DMS114 treated with DMSO at 0.1 percent for 48 hours (cell line): ENCODE data around the gene MYZAP.

Experiments
- DNase-seq: peaks from one replicate; lab custom pipeline; 2025; ENCODE audit not compliant: unreplicated experiment; lab: John Stamatoyannopoulos, UW

MYZAP gene

DNA sequence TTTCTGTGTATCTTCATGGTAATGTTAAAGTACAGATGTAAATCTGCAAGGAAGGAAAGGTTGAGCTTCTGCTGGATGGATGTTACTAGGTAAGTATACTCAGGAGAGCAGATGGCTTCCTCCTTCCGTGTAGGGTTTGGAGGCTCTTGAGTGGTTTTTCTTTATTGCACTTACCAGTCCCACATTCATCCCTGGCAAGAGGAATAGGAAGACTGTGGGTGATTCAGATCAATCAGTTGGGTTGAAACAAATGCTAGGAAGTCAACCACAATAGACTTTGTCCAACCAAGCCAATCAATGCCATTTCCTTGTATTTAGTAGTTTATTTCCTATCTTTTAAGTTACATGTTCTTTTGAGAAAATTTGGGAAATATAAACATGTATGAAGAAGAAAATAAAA, 26.6 kb downstream of the MYZAP start:
- no peak for DNase-seq

GRCh38 chr15:57619746-57620145, 28.0 kb downstream of the MYZAP start:
- no peak for DNase-seq

DNA sequence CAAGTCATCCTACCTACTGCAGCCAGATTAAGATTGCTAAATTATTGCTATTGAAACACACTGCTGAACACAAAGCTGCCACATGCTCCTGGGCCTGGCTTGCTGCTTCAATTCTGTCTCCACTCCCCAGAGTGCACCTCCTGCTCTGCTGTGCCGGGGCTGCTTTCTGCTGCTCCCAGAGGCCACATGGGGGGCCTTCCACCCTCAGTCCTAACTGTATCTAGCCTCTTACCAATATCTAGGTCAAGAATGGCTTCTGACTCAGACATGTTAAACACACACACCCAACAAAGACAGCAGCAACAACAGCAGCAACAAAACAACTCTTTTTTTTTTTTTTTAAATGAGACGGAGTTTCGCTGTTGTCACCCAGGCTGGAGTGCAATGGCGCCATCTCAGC, 33.0 kb downstream of the MYZAP start:
- DNase-seq: no peak

DNA sequence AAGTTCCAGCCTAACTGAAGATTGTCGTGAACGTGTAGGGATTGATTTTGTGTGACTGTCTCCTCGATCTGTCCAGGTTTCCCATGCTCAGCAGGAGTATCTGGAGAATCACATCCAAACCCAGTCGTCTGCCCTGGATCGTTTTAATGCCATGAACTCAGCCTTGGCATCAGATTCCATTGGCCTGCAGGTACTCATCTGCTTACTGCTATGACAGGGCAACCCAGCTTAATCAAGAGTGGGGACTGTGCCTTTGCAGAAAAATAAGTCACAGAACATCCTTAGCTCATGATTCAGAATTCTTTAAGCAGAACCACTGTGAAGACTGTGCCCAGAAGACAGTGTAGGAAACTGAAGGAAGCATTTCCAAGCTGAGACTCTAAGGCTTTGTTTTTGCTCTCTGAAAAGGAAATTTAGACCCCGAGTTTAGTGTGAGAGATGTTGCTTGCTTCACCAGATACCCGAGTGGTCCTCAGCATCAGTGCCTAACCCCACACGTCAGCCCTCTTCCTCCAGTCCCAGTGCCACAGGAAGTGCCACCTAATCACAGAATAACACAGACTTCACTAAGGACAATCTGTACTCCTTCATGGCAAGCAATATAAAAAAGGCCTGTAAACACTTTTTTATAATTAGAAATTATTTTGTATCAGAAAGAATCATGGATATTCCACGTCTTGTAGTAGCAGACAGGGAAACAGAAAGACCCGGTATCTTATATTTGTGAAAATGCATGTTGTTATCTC, 34.2 kb downstream of the MYZAP start:
- DNase-seq: no peak

- no peak for DNase-seq
Observed at GRCh38 chr15:57626713-57627440, 35.2 kb downstream of the MYZAP start.

- DNase-seq: no peak
Observed at GRCh38 chr15:57631386-57632110, 39.8 kb downstream of the MYZAP start.

- no peak for DNase-seq
Observed at GRCh38 chr15:57634290-57634689, 42.6 kb downstream of the MYZAP start.

DNA sequence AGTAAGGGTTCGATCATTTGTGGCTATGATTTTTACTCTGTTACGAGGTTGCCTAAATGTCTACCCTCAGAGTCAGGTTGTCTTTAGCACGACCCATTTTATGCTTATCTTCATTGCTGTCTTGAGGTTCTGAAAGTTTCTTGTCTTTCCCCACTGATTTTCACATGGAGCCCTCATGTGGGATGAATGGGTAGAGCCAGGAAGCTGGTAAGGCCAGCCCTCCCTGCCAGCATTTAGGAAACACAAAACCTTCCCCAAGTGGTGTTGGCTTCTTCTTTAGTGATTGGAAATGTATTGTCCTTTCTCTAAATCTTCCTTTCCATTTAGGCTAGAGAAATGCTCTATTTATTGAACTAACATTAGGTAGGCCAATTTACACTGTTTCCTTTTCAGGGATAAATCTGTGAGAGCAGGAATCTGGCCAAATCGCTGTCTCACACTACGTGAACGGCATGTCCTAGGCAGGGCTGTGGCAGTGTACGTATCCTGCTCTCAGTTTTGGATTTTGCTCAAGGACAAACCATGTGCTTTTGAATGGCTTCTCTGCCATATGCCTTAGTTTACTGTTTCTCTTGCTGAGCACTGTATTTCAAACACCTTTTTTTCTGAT, 43.7 kb downstream of the MYZAP start:
- DNase-seq: no peak

DNA sequence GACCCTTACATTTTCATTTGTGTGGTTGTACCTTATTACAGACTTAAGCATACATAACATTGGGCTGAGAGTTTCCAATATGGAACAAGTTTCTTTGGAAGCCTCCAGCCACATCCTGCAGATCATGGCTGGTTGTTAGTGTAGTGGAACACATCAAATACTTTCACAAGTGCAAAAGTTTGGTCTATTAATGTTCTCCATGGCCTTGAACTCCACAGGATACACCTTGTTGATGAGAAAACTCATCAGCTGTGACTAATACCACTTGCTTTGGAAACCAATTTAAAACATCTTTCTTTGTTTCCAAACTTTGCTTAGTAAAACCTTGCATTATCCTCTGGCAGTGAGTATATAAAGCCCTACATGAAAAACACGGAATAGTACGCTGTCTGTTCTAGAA, 46.1 kb downstream of the MYZAP start:
- DNase-seq: no peak

DNA sequence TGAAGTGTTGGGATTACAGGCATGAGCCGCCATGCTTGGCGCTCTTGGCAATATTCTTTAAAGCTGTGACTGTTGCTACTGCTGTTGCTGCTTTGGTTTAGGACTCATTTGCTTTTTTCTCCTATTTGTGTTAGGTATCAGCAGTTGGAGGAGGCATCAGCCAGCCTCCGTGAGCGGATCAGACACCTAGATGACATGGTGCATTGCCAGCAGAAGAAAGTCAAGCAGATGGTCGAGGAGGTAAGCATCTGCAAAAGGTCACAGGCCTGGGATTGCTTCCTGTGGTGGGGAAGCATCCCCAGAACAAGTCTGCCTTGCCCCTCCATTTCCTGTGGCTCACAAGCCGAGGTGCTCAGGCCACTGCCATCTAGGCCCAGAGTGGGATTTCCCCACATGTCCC, 47.6 kb downstream of the MYZAP start:
- no peak for DNase-seq

DNA sequence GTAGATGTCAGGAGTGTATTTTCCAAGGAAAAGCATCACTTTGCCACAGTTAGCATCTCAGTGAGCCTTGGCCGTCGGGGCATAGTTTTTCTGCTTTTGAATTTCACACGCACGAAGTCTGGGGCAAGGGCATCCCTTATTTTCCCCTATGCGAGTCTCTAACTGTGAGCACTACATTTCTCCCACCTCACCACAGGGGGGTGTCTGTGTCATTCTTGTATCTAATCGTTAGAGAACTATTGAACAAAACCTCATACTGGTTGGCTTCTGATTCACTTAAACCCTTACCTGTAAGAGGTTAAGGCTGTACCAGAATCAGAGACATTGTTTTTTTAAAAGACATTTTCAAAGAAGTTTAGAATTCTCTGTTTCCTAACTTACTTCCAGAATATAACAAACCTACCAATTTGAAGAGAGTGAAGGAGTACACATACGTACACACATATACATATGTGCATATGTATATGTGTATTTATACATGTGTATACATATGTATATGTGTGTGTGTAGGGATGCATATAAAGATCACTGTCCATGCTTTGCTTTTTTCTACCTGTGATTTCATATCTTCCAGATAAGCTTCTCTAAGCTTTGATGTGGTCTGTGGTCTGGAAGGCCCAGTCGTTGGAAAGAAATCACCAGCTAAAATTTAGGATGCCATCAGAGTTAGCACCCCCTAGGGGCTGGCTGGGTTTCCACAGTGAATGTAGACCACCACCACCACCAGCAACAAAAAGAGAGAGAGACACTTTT, 49.4 kb downstream of the MYZAP start:
- DNase-seq: peak; percentile 26

- DNase-seq: no peak
Observed at GRCh38 chr15:57643826-57644225, 52.1 kb downstream of the MYZAP start.

- no peak for DNase-seq
Observed at GRCh38 chr15:57646087-57646486, 54.4 kb downstream of the MYZAP start.

GRCh38 chr15:57647071-57647790, 55.5 kb downstream of the MYZAP start:
- no peak for DNase-seq

DNA sequence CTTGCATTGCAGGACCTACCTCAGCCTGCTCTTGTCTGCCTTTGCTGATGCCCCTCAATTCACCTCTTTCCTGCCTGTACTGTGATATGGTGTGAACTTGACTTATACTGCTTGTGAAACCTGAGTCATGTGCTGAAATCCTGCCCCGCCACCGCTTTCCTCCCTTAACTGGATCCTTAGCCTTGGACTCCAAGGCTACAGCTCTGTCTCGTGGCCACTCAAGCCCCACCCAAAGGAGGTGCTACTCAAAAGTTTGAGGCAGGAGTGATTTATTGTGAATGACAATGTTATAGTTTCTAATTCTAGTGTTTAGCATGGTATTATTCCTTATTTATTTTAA, 56.1 kb downstream of the MYZAP start:
- DNase-seq: no peak

- no peak for DNase-seq
Observed at GRCh38 chr15:57649138-57649537, 57.4 kb downstream of the MYZAP start.

GRCh38 chr15:57651445-57651844, 59.7 kb downstream of the MYZAP start:
- DNase-seq: no peak

- no peak for DNase-seq
Observed at GRCh38 chr15:57652481-57652880, 60.8 kb downstream of the MYZAP start.

- DNase-seq: no peak
Observed at GRCh38 chr15:57654153-57654852, 62.6 kb downstream of the MYZAP start.

GRCh38 chr15:57655053-57655452, 63.3 kb downstream of the MYZAP start:
- DNase-seq: no peak
